ENCODE data around the gene ANO9. TPM values are rescaled to one million over a fixed set of nuclear protein-coding genes. Genes with fewer than 3 reads are reported as not detected.

Gene ANO9
- total RNA-seq, 1 donor from 2014 or later: 5.1 TPM

DNA sequence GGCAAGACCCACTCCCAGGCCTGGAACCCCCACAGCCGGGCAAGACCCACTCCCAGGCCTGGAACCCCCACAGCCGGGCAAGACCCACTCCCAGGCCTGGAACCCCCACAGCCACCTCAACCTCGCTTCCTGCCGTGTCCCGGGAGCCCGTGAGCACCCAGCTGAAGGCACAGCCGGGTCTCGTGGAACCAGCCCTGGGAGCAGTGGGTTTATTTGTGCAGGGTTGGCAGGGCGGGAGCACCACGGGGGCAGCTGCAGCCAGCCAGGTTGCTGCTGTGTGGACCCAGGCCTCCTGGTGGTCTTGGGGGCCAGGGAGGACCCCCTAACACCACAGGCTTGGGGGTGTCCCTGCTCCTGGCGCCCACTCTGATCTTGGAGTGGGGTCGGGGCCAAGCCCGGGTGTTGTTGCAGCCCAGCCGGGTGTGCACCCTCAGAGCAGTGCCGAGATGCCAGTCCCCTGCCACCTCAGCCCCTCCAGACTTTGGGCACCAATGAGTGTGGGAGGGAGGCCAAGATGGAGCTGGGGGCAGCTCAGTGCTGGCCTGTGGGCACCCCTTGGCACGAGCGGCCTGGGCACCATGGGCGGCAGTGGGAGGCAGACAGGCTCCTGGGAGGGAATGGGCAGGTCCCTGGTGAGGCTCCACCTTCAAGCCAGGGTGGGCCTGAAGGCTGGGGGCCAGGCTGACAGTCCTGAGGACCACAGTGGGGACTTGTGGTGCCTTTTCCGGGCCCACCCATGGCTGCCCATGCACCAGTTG lies 56.0 kb downstream of the ANO9 start:
- no peak for DNase-seq (ENCODE audit: low spot score)

DNA sequence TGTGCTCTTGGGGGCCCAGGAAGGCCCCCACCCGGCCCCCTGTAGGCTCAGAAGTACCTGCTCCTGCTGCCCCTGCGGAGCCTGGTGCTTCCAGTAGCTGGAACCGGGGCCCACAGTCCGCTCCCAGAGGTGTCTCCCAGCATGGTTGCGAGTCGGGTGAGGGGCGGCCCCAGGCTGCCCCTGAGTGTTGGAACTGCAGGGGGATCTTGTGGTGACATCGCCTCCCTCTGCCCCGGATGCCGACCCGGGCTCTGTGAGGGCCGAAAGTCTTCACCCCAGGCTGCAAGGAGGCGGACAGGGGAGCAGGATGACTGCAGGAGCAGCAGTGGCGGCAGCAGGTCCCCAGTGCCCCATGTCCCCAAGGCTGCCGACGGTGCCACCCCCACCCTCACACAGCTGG lies 57.3 kb downstream of the ANO9 start:
- DNase-seq (ENCODE audit: low spot score): no peak

DNA sequence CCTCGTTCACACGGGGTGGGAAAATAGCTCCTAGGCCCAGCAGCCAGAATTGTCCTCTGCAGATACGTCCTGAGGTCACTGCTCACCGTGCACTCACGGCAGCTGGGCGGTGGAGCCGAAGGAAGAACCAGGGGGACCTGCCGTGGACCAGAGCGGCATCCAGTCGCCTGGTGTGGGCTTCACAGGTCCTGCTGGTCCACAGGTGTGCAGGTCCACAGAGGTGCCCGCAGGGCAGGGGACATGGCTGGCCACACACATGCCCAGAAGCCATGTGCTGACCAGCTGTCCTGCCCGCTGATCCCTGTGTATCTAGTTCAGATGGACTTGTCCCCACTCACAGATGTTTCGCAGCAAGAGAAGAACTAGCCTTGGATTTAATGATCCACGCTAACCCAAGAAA lies 58.4 kb downstream of the ANO9 start:
- no peak for DNase-seq (ENCODE audit: low spot score)

DNA sequence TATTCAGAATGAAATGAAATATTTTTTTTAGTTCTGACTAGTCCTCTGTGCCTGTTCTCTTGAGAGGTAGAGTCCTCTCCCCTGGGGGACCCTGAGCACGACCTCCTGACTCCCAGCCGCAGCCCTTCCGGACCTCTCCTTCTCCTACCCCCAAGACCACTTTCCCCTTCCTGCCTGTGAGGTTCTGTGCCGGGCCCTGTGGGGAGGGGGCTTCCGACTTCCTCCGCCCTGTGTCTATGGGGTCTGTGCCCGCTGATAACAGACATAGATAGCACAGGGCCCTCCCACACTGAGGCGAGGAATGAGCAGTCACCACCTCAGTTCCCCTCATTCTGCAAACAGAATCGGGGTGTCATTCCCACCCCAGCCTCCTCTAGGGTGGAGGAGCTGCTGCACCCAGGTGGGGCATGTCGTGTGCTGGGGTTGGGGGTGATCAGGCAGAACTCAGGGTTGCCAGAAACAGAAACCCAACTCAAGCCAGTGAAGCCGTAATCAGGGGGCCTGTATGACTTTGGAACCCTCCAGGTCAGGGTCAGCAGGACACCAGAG lies 59.7 kb downstream of the ANO9 start:
- no peak for DNase-seq (ENCODE audit: low spot score)

DNA sequence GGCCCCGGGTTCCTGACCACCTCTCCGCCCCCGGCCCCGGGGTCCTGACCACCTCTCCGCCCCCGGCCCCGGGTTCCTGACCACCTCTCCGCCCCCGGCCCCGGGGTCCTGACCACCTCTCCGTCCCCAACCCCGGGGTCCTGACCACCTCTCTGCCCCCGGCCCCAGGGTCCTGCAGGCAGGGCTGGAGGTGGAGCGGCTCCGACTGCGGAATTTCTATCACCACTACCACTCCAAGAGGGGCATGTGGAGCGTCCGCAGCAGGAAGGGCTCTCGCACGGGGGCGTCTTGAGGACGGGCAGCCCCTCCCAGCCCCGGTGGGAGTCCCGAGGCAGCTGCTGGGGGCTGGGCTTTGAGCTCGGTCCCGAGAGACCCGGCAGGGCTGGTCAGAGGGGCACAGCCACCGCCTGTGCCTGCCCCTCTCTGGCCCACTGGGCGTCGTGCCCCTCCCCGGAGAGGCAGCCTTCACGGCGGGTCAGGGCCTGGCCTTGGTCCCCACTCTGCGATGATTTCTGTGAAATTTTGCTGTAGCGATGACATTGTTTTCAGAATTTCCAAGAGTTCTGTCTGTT lies 60.2 kb downstream of the ANO9 start:
- no peak for DNase-seq (ENCODE audit: low spot score)

DNA sequence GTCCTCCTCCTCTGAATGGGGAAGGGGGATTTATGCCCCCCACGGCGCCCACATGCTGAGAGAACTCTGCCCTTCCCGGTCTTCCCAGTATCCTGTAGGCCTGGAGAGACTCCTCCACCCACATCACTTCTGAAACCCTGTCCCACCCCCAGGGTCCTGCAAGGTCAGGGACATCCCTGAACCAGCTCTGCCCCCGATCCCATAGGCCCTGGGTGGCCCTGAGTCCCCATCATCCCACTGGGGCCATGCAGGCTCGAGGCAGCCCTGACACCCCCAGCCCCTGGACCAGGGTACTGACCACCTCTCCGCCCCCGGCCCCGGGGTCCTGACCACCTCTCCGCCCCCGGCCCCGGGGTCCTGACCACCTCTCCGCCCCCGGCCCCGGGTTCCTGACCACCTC lies 60.8 kb downstream of the ANO9 start:
- DNase-seq (ENCODE audit: low spot score): no peak

DNA sequence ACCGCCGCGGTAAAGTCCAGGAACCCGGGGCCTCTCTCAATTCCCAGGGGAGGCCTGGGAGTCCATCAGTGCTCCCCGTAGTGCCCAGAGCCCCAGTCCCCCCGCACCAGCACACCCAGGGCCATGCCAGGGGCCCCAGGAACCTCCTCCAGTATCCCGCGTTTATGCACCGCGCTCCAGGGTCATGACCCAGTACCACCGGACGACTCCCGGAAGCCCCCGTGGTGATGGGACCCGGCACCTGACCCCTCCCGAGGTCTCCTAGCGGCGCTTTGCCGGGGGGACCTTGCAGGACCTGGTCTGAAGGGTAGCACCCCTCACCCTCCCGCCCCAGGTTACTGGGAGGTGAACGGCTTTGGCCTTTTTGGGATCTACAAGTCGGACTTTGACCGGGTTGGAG lies 61.3 kb downstream of the ANO9 start:
- DNase-seq (ENCODE audit: low spot score): no peak

DNA sequence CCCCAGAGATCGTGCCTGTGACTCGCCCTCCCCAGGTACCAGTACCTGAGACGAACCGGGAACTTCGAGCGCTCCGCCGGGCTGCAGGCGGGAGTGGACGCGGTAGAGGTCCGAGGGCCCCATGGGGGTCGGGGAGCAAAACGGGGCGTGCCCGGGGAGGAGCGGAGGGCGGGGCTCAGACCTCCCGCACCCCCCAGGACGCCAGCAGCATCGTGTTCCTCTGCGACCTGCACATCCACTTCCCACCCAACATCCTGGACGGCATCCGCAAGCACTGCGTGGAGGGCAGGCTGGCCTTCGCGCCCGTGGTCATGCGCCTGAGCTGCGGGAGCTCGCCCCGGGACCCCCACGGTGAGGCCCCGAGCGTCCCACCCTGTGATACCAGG lies 61.7 kb downstream of the ANO9 start:
- no peak for DNase-seq (ENCODE audit: low spot score)

DNA sequence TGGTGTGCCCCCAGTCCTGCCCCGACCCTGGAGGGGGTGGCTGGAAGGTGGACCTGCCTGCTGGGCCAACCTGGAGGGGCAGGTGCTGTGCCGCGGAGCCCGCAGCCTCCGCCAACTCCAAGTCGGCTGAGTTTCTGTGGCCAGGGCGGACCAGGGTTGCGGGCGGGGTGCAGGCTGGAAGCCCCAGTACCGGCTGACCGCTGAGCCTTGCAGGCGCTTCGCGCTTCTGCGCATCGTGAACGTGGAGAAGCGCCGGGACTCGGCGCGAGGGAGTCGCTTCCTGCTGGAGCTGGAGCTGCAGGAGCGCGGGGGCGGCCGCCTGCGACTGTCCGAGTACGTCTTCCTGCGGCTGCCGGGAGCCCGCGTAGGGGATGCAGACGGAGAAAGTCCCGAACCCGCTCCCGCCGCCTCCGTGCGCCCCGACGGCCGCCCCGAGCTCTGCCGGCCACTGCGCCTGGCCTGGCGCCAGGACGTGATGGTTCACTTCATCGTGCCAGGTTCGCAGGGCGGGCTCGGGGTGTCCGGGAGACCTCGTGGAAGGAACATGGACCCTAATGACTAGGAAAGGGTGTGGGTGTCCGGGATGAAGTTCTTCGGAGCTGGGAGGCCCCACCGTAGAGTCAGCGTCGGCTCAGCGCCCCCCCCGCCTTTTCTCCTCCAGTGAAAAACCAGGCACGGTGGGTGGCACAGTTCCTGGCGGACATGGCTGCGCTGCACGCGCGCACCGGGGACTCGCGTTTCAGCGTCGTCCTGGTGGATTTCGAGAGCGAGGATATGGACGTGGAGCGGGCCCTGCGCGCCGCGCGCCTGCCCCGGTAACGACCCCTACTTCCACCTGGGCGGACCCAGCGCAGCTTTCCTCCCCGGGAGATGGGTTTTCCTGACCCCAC lies 62.4 kb downstream of the ANO9 start:
- DNase-seq (ENCODE audit: low spot score): no peak

DNA sequence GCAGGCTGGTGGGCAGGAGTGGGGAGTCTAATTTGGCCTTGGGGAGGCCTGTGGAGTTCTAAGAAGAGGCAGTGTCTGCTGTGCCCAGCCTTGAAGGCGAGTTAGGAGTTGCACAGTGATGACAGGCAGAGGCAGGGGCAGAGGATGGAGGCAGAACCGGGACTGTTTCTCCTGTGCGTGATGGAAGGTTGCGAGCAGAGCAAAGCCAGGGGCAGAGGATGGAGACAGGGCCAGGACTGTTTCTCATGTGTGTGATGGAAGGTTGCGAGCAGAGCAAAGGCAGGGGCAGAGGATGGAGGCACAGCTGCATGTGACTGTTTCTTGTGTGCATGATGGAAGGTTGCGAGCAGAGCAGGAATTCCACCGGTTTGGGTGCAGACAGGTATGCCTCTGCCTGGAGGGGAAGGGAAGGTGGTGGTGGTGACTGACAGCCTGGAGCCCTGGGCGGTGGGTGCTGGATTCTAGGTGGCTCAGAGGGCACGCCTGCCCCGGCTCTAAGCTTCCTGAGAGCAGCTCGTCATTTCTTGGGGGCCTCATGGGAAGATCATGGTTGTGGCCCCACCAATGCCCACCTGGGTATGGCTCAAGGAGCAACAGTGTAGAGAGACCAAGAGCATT lies 63.8 kb downstream of the ANO9 start:
- DNase-seq (ENCODE audit: low spot score): no peak

DNA sequence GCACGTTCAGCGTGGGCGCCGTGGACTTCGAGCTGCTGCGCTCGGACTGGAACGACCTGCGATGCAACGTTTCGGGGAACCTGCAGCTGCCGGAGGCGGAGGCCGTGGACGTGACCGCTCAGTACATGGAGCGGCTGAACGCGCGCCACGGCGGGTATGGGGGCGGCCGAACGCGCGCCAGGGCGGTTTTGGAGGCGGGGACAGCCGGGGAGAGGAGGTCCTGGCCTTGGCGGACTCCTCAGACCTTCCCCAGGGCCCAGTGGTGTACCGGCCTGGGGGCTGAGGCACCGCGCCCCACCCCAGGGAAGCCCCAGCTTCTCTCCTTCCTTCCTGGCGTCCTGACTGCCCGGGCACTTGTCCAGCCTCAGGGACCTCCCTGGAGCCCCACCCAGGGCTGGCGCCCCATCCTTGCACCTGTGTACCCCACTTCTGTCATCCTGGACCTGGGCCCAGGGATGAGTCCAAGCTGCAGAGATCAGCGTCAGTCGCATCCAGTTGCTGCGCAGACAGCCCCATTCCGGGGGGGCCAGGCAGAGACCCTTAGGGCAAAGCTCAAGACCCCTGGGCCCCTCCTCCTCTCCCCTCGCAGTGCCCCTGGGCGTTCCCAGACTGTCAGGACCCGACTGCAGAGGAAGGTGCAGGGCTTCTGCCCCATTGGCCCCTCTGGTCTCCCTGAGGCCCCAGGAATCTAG lies 64.5 kb downstream of the ANO9 start:
- no peak for DNase-seq (ENCODE audit: low spot score)

DNA sequence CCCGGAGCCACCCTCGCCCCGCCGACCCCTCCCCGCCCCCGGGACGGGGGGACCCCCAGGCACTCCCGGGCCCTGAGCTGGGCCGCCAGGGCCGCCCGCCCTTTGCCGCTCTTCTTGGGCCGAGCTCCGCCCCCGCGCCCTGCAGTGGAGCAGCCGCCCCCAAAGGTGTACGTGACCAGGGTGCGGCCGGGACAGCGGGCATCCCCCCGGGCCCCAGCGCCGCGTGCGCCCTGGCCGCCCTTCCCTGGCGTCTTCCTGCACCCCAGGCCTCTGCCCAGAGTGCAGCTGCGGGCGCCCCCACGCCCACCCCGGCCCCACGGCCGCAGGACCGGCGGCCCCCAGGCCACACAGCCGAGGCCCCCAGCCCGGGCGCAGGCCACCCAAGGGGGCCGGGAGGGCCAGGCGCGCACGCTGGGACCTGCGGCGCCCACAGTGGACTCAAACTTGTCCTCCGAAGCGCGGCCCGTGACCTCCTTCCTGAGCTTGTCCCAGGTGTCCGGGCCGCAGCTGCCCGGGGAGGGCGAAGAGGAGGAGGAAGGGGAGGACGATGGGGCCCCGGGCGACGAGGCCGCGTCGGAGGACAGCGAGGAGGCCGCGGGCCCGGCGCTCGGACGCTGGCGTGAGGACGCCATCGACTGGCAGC lies 65.2 kb downstream of the ANO9 start:
- DNase-seq (ENCODE audit: low spot score): no peak

DNA sequence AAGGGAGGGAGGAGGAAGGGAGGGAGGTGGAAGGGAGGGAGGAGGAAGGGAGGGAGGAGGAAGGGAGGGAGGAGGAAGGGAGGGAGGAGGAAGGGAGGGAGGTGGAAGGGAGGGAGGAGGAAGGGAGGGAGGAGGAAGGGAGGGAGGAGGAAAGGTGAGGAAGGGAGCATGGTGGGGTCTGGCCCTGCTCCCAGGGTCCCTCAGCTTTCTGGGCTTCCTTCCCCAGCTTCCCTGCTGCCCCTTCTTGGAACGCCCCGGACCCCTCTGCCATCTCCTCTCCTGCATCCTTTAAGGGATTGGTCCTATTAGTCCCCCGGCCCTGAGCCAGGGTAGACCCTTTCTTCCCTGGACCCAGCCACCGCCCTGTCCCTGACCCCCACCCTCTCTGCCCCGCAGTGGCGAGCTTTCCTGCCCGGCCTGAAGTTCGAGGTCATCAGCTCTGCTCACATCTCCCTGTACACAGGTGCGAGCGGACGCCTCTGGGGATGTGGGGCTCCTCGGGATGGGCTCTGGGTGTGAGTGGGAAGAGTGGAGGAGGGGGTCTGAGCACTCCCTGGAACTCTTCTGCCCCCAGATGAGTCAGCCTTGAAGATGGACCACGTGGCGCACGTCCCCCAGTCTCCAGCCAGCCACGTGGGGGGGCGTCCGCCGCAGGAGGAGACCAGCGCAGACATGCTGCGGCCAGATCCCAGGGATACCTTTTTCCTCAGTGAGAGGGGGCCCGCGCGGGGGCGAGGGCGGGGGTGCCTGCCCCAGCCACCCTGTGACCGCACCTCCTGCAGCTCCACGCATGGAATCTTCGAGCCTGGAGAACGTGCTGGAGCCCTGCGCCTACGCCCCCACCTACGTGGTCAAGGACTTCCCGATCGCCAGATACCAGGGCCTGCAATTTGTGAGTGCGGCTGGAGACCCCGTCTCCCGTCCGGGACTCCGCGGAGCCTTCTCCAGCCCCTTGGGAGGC lies 66.5 kb downstream of the ANO9 start:
- no peak for DNase-seq (ENCODE audit: low spot score)

DNA sequence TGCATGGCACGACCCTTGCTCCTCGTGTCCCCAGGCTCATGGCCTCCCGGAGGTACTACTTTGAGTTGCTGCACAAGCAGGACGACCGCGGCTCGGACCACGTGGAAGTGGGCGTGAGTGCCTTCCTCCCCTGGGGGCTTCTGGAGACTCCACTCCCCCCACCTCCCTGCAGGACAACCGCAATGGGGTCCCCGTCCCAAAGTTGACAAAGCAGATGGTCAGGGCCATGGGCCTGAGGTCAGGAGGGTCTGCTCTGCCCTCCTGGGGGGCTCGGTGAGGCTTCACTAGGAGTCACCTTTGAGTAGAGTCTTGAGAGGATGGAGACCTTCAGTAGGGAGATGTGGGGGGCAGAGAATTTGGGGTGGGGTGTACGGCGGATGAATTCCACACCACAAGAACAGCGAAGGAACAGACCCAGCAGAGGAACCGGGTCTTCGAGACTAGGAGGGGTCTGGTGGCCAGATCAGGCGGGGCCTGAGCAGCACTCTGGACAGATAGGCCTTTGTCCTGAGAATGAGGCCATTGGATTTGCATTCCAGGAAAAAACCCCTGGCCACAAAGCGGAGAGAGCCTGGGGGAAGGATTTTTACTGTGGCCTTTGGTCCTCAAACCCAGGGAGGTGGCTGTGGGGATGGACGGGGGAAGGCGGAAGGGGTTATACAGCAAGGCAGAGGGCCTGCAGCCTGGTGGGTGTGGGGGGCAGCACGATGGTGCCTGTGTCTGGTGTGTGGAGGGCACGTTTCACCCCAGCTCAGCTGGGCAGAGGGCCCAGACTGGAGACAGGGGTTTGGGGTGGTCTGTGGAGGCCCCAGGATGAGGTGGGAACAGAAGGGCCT lies 67.9 kb downstream of the ANO9 start:
- DNase-seq (ENCODE audit: low spot score): no peak

DNA sequence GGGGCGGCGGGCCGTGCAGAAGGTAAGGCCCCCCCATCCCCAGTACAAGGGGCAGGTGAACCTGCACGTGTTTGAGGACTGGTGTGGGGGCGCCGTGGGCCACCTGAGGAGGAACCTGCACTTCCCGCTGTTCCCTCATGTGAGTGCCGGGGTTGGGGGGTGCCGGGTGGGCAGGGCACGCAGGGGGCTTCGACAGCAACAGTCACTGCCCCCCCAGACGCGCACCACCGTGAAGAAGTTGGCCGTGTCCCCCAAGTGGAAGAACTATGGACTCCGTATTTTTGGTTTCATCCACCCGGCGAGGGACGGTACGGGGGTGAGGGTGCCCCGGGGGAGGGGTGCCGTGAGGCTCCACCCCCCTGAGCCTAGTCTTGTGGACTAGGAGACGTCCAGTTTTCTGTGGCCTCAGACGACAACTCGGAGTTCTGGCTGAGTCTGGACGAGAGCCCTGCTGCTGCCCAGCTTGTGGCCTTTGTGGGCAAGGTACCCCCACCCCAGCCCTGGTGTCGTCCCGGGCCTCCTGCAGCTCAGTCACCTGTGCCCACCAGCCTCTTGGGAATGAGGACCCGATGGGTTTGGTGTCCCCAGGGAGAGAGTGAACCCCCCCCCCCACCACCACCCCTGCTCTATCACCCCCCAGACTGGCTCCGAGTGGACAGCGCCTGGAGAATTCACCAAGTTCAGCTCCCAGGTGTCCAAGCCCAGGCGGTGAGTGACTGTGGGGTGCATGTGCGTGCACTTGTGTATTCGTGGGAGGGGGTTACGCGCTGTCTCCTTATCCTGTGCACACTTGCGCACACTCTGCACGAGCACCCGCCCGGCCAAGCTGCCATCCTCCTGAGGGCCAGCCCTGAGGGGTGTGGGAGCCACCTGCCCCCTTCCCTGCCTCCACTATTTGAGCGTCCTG lies 68.7 kb downstream of the ANO9 start:
- no peak for DNase-seq (ENCODE audit: low spot score)

DNA sequence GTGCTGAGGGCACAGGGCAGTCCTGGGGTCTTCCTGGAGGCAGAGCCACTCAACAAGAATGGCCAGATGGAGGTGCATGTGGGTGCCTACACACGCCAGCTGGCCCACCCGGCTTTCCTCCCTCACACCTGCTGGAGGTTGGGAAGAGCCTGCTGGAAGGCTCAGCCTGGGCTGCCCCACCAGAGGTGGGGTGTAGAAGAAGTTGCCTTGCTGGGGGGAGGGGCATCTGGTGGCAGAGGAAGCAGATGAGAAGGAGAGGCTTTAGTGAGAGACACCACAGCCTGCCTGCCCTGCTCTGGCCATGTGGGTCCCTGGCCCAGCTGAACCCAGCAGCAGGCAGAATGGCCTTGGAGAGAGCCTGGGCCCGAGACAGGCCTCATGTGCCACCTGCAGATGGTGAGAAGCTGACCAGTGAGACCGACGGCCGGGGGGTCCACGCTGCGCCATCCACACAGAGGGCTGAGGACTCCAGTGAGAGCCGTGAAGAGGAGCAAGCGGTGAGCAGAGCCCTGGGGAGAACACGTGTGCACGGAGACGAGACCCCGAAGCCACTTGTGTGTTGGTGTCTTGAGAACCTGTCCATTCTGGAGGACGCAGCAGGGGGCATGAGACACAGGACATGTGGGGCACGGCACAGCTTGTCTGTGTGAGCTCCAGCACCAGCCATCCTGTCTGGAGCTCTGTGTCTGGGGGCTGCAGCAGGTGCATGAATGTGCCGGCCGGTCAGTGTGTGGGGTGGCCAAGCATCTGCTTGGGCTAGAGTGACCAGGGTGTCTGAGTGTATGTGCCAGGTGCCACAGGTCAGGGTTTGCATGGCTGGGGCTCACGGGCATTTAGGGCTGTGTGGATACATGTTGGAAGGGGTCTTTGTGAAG lies 69.9 kb downstream of the ANO9 start:
- DNase-seq (ENCODE audit: low spot score): no peak

DNA sequence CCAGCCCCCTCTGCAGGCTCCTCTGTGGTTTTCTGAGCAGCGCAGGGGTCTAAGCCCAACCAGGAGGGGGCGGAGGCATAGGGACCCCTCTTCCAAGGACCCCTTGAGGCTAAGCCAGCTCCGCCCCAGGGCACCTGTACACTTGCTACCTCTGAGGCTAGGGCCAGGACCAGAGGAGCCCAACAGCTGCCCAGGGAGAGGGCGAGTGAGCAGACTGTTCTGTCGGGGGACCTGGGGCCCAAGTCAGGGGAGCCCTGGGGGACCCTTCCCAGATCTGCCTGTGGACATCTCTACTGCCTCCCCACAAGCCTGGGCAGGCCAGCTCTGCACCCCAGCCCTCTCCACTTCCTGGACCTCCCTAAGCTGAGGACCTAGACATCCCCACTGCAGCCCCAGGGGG lies 70.8 kb downstream of the ANO9 start:
- no peak for DNase-seq (ENCODE audit: low spot score)

Data from umbilical cord (tissue), 2 donors.